Glutamatergic neuron (in vitro differentiated cells): ENCODE measurements around the gene LIPH. TPM values are rescaled to one million over a fixed set of nuclear protein-coding genes. Genes with fewer than 3 reads are reported as not detected.
A peak's percentile ranks its signal among the peaks of the same experiment; 100 is the strongest.
"Not testable (repeated sequence)": the region's sequence is repeated elsewhere in the genome, so short reads cannot be mapped to it uniquely, and the experiment has no call there.

Experiments used
- DNase-seq: peaks from one replicate; pipeline ENCODE4 v3.0.0; 2022
- H3K27ac Mint-ChIP-seq: one replicate; pipeline ENCODE4 v1.8.0; 2020; ENCODE audit warnings: mild to moderate bottlenecking, mixed read lengths, inconsistent platforms; ENCODE audit not compliant: unreplicated experiment
- H3K27me3 Mint-ChIP-seq: one replicate; pipeline ENCODE4 v1.8.0; 2020; ENCODE audit warnings: mild to moderate bottlenecking, moderate library complexity, mixed read lengths, inconsistent platforms; ENCODE audit not compliant: unreplicated experiment
- H3K36me3 Mint-ChIP-seq: one replicate; pipeline ENCODE4 v1.8.0; 2020; ENCODE audit warnings: mild to moderate bottlenecking, mixed read lengths, inconsistent platforms; ENCODE audit not compliant: unreplicated experiment
- H3K4me1 Mint-ChIP-seq: one replicate; pipeline ENCODE4 v1.8.0; 2020; ENCODE audit warnings: mild to moderate bottlenecking, low read depth, mixed read lengths, inconsistent platforms; ENCODE audit not compliant: unreplicated experiment
- H3K4me3 Mint-ChIP-seq: one replicate; pipeline ENCODE4 v1.8.0; 2020; ENCODE audit warnings: mild to moderate bottlenecking, mixed read lengths, inconsistent platforms; ENCODE audit not compliant: unreplicated experiment
- H3K9me3 Mint-ChIP-seq: one replicate; pipeline ENCODE4 v1.8.0; 2020; ENCODE audit warnings: mild to moderate bottlenecking, moderate library complexity, mixed read lengths, inconsistent platforms; ENCODE audit not compliant: unreplicated experiment
- total RNA-seq: library from RNA; stranded (reverse); fragmentation: NEBNext Ultra II Directional; extraction: Animal tissue kit (Norgen Biotek cat#: 25700); gene quantifications from one replicate; pipeline ENCODE4 v1.2.1, GENCODE V29; 2021; ENCODE audit not compliant: unreplicated experiment
- TF ChIP-seq, protein P1 (sequence below): fragments of 200-600 bp; sonication (generic); IDR thresholded peaks from one replicate; pipeline ENCODE4 v1.5.0; 2021; ENCODE audit not compliant: partially characterized antibody, unreplicated experiment

LIPH gene
- total RNA-seq, 1 donor from 2014 or later = not detected

GRCh38 chr3:185470323-185470722 lies 82.1 kb downstream of the LIPH start:
- Mint-ChIP-seq H3K27ac (no peak overlapping the region), H3K9me3 (peaks cover 10% of the 10 kb centered on the region), H3K27me3 (peaks cover 2% of the 10 kb centered on the region), H3K4me3 (no peak overlapping the region), H3K36me3 (peaks cover 8% of the 10 kb centered on the region), H3K4me1 (no peaks in the 10 kb centered on the region)
- TF ChIP-seq, protein P1, sequence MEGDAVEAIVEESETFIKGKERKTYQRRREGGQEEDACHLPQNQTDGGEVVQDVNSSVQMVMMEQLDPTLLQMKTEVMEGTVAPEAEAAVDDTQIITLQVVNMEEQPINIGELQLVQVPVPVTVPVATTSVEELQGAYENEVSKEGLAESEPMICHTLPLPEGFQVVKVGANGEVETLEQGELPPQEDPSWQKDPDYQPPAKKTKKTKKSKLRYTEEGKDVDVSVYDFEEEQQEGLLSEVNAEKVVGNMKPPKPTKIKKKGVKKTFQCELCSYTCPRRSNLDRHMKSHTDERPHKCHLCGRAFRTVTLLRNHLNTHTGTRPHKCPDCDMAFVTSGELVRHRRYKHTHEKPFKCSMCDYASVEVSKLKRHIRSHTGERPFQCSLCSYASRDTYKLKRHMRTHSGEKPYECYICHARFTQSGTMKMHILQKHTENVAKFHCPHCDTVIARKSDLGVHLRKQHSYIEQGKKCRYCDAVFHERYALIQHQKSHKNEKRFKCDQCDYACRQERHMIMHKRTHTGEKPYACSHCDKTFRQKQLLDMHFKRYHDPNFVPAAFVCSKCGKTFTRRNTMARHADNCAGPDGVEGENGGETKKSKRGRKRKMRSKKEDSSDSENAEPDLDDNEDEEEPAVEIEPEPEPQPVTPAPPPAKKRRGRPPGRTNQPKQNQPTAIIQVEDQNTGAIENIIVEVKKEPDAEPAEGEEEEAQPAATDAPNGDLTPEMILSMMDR = no peak
- DNase-seq = no peak

DNA sequence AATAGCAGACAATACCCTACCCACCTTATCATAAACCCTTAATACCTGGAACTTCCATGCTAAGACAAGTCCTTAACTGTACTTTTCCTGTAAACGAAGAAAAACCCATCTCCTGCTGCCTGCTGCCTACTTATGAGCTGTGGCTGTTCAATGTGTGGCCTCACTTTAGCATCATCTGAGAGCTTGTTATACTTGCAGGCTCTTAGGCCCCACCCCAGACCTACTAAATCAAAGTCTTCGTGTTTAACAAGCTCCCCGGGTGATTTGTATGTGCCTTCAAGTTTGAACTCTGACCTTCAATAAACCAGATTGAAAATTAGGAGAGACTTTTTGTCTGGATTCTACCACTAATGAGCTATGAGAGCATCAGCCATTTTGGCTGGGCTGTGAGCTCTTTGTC lies 82.8 kb downstream of the LIPH start:
- Mint-ChIP-seq H3K4me3 (no peak overlapping the region), H3K4me1 (no peaks in the 10 kb centered on the region), H3K27ac (no peak overlapping the region), H3K27me3 (peaks cover 2% of the 10 kb centered on the region), H3K9me3 (peaks cover 8% of the 10 kb centered on the region), H3K36me3 (peaks cover 10% of the 10 kb centered on the region)
- TF ChIP-seq, protein P1 = no peak
- DNase-seq = no peak

DNA sequence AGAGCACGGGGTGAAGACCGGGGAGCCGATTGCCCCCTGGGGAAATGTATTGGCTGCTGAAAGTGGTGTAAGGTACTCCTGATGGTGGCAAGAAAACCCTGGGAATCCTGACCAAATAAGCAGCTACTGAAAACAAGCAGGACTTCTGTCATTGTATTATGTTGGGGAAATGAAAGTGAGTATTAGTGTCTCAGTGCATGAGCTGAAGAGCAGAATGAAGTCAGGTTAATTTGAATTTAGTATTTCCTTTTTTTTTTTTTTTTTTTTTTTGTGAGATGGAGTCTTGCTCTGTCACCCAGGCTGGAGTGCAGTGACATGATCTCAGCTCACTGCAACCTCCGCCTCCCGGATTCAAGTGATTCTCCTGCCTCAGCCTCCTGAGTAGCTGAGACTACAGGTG lies 86.3 kb downstream of the LIPH start:
- not testable (repeated sequence) for H3K9me3 Mint-ChIP-seq, H3K4me3 Mint-ChIP-seq, H3K4me1 Mint-ChIP-seq, H3K27me3 Mint-ChIP-seq, DNase-seq, H3K27ac Mint-ChIP-seq
- peaks cover 19% of the 10 kb centered on the region for H3K36me3 Mint-ChIP-seq

DNA sequence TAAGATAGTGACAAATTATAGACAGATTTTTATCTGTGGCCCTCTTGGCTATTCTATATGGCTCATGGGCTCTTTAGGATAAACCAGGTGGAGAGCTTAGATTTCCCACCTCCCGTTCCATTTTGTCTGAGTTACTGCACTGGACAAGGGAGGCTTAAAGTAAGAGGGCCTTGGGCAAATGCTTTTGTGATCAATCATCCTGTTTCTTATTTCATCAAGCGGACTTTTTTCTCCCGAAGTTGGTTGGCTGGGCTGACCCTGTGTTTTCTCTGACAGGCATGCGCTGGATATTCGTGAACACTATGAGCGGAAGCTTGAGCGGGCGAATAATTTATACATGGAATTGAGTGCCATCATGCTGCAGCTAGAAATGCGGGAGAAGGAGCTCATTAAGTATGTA lies 86.9 kb downstream of the LIPH start:
- Mint-ChIP-seq H3K36me3 (peaks cover 19% of the 10 kb centered on the region), H3K4me3 (no peak overlapping the region), H3K9me3 (peaks cover 2% of the 10 kb centered on the region), H3K27ac (no peak overlapping the region), H3K4me1 (no peaks in the 10 kb centered on the region), H3K27me3 (peaks cover 4% of the 10 kb centered on the region)
- no peak for DNase-seq
- TF ChIP-seq, protein P1 = no peak

DNA sequence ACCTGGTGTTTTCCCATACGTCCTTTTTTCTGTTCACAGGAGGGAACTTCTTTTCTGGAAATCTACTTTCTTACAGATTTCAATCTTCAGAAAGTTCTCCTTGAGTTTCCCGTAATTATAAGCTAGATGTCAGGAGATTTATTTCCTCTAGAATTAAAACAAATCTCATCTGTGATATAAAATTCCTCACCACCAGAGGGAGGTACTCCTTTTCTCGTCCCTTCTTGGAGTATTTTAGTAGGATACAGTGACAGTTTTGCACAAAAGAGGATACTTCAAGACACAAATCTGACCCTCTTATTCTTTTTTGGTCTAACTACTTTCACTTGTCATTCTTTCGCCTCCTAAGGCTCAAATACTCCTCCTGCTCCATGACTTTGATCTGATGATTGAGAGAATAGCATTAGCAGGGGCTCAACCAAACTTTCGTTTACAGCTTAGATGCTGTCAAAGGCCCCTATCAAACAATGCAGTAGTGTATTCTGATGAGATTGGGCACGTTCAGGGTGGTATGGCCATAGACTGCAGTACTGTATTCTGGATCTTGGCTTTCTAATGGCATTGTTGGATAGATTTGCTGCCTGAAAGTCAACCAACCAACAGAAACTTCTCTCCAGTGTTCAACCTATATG lies 91.6 kb downstream of the LIPH start:
- TF ChIP-seq, protein P1 = peak; percentile 34
- H3K9me3 Mint-ChIP-seq = peaks cover 5% of the 10 kb centered on the region
- no peak for DNase-seq
- no peaks in the 10 kb centered on the region for H3K4me1 Mint-ChIP-seq
- no peak overlapping the region for H3K27ac Mint-ChIP-seq
- peaks cover 2% of the 10 kb centered on the region for H3K27me3 Mint-ChIP-seq
- no peak overlapping the region for H3K4me3 Mint-ChIP-seq
- H3K36me3 Mint-ChIP-seq = peaks cover 20% of the 10 kb centered on the region
